Measurements from ENCODE around the gene TBC1D22B.

GRCh38 chr6:37353761-37354525, 96.4 kb downstream of the TBC1D22B start, which contains the start of gene RNF8:
- TF ChIP-seq SPI1 (IDR thresholded peaks at IDR 0.05; ENCODE audit: low read depth, low read length) (no peak), POLR2A (IDR thresholded peaks at IDR 0.05; ENCODE audit: low read depth, low read length) (peak; percentile 69), POLR2AphosphoS5 (IDR thresholded peaks at IDR 0.05; ENCODE audit: low read depth, low read length) (no peak), TAF1 (IDR thresholded peaks at IDR 0.05; ENCODE audit: low read depth, low read length) (no peak), PAX5 (IDR thresholded peaks at IDR 0.05; ENCODE audit: insufficient read depth, low read length, severe bottlenecking) (peak; percentile 66)

Measured in GM12891 (cell line).